Dermis microvascular lymphatic vessel endothelial cell (primary cell): ENCODE data around the gene FLT1. TPM values are rescaled to one million over a fixed set of nuclear protein-coding genes. Genes with fewer than 3 reads are reported as not detected.

Source experiments
- DNase-seq, 2 donors: peaks; one replicate each; pipeline versions ENCODE4 v3.0.0 to v3.0.0-alpha.2; 2010; ENCODE audit warnings: low read depth in 2 of 2
- total RNA-seq: library from RNA; depleted of rRNA; stranded (reverse); fragments of >200 nt; gene quantifications from 2 replicates; pipeline ENCODE4 v1.2.1, GENCODE V29; 2014

Gene FLT1, protein sequence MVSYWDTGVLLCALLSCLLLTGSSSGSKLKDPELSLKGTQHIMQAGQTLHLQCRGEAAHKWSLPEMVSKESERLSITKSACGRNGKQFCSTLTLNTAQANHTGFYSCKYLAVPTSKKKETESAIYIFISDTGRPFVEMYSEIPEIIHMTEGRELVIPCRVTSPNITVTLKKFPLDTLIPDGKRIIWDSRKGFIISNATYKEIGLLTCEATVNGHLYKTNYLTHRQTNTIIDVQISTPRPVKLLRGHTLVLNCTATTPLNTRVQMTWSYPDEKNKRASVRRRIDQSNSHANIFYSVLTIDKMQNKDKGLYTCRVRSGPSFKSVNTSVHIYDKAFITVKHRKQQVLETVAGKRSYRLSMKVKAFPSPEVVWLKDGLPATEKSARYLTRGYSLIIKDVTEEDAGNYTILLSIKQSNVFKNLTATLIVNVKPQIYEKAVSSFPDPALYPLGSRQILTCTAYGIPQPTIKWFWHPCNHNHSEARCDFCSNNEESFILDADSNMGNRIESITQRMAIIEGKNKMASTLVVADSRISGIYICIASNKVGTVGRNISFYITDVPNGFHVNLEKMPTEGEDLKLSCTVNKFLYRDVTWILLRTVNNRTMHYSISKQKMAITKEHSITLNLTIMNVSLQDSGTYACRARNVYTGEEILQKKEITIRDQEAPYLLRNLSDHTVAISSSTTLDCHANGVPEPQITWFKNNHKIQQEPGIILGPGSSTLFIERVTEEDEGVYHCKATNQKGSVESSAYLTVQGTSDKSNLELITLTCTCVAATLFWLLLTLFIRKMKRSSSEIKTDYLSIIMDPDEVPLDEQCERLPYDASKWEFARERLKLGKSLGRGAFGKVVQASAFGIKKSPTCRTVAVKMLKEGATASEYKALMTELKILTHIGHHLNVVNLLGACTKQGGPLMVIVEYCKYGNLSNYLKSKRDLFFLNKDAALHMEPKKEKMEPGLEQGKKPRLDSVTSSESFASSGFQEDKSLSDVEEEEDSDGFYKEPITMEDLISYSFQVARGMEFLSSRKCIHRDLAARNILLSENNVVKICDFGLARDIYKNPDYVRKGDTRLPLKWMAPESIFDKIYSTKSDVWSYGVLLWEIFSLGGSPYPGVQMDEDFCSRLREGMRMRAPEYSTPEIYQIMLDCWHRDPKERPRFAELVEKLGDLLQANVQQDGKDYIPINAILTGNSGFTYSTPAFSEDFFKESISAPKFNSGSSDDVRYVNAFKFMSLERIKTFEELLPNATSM (N-terminal part only)
- total RNA-seq = 15.7 and 31.6 TPM in 2 replicates

DNA sequence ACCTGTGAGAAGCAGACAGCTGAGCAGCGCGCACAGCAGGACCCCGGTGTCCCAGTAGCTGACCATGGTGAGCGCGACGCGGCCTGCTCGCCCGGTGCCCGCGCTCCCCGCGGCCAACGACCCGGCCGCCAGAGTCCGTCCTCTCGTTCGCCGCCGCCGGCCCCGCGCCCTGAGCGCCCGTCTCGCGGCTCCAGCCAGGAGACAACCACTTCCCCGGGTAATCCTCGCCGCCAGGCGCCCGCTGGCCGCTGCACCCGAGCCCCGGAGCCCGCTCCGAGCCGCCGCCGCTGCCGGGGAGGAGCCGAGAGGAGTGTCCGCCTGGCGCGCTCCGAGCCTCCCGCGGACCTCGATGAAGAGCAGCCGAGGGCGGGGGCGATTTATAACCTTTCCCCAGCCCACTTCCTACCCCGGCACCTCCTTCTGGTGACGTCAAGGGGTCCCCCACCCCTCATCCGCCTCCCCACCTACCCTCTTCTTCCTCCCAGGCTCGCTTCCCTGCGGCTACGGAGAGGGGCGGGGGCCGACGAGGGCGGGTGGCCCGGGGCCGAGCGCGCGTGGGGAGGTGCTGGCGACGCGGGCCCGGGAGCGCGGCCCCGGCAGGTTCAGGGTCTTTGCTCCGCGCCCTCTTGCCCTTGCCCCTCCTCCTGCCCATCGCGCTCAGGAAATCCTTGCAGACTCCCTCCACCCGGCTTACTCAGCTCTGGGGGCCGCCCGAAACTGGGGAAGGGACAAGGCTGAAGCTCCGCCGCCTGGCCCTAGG is at the start of gene FLT1:
FLT1 (minus strand) TSS at position 351 of the 760 bp plus-strand sequence; CDS start at position 66, 285 bp downstream.
- peak in 1 of 2 donors; percentile 83 for DNase-seq

DNA sequence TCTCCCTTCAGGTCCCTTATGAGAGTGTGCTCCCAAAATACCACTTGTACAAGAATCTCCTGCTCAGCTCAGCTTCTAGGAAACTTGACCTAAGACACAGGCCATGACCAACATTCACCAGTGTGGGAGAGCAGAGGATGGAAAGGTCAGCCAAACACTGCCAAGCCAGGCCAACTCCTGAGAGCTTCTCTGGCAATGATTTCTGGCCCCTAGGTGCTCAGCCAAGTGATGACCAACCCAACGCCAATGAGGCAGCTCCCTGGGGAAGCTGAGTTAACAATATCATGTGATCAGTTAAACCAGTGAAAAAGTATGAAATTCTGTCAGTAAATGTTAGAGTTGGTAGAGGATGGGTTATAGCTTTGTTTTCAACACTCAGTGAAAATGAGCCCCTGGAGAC is 49.1 kb upstream of the FLT1 start:
- no peak for DNase-seq

DNA sequence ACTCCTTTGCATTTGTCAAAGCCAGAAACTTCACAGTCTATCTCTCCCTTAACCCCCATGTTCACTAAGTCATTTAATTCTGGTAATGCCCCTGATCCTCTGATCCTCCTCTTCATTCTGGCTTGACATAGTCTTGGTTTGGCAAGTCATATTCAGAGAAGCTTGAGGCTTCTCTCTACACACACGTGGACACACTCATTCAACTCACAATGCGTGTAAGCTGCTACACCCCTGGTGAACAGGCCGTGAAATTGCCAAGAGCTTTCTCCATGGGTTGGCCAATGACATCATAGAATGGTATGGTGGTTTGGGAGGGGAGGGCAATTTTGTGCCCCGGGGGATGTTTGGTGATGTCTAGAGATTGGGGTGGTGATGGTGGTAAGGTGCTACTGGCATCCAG is 47.9 kb upstream of the FLT1 start:
- DNase-seq = no peak

DNA sequence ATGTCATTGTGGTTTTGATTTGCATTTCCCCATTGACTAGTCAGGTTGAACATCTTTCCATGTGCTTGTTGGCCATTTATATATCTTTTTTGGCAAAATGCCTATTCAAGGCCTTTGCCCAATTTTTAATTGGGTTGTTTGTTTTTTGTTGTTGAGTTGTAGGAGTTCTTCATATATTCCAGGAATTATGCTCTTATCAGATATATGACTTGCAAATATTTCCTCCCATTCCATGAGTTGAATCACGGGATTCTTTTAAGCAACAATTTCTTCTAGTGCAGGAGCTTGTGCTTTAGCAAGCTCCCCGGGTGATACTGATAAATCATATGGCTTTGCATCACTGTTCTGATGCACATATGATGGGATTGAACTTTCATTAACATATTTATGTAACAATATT is 47.0 kb upstream of the FLT1 start:
- DNase-seq = no peak

DNA sequence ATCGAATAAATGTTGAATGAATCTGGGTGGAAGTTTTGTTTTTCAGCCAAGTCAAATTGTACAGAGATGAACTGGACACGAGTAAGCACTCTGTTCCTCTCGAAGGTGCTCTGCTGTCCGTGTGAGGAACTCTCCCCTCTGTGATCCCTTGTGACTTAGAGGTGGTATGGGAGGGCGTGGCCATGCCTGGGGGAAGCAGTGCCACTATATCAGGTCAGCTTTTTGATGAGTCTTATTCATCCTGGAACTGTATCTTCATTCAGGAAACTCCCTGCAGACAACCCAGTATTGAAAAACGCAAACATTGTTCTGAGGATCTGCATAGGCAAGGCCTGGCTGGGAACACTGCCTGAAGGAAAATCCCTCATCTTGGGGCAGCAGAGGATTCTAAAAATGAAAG is 45.7 kb upstream of the FLT1 start:
- no peak for DNase-seq

DNA sequence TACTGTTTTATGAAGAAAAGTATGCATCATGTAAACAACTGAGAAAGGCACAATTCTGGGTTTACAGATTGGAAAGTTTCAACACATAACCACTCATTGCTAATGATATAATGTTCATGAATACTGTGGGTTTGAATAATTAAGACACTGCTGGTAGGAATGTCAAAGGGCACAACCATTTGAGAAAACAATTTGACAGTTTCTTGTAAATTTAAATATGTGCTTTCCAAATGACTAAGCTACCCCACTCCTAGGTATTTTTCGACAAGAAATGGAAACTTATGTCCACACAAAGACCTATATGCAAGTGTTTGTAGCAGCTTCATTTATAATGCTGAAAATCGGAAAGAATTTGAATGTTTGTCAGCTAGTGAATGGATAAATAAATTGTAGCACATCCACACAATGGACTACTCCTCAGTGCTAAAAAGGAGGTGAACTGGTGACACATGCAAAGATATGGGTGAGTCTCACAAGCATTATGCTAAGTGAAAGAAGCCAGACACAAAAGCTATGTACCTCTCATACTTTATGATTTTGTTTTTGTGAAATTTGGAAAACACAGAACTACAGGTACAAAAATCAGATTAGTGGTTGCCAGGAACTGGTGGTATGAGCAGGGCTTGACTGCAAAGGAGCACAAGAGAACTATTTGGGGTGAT is 44.8 kb upstream of the FLT1 start:
- no peak for DNase-seq

DNA sequence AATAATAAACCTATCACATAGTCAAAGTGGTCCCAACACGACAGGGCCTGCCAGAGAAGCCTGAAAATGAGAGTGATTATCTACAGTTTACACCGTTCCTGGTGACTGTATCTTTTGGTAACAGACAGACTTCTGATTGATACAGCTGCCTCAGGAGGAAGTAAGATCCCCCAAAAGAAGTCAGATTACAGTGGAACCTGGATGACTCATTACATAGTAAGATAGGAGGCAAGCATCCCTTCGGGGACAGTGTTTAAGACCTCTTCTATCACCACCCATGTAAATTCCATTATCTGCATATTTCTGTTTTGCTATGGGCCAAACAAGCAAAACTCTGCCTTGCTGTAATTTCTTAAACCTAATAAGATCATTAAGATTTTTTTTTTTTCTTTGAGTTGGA is 44.0 kb upstream of the FLT1 start:
- no peak for DNase-seq

DNA sequence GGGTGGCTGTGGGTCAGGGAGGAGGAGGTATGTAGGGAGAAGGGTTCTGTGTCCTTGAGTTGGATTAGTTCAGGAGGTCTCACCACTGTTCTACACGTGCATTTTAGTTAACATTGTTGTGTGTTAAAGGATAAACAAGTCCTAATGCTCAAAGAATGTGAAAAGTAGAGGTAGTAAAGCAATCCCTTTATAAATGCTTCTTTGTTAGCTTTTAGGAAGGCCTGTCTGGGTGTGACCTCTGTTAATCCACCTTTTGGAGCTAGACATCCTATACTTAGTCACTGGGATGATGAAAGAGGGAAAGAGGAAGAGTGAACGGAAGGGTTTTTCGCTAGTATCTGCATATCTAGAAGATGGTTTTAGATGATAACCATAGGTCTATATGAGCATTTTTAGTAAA is 42.2 kb upstream of the FLT1 start:
- no peak for DNase-seq

DNA sequence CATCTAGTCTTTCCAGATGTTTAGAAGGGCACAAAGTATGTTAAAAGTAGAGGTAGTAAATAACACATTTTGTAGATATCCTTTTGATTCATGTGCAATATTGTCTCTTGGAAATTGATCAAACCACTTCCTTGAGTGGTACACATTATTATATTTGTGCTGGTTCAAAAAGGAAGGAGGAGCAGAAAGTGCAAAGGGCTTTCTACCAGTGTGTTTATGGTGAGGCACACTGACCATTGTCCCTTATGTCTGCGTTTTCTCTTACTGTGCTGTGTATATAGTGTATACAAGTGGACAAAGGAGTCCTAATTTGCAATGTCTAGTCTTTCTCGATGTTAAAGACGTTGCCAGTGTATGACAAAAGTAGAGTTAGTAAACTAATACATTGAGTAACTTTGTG is 41.4 kb upstream of the FLT1 start:
- no peak for DNase-seq

DNA sequence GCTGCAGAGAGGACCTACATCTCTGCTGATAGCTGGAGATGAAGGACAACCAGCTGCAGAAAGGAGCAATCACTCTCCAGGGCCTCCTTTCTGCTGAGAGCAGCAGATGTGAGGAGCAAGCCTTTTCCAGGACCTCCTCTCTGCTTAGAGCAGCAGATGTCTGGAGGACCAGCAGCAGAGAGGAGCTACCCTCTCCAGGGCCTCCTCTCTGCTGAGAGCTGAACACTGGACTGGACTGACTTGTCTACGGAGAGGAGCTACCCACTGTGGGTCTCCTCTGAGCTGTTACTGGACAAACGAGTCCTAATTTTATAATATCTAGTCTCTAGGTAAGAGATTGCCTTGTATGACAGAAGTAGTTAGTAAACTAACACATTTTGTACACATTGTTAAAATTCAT is 40.8 kb upstream of the FLT1 start:
- no peak for DNase-seq

DNA sequence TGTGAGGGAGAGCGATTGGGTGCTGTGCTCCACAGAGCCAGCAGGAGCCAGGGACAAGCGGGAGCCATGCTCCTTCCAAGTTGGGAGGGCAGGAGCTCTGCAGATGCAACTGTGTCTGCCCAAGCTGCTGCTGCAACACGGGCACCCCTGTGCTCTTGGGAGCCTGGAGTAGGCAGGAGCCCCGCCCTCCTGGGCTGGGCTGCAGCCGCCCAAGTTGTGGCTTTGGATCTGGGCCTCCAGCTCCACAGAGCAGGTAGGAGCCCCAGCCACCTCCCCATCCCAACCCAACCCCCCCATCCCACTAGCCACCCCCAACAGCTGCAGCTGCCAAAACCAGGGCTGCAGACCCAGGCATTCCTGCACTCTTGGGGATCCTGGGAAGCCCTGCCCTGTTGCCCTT is 39.9 kb upstream of the FLT1 start:
- no peak for DNase-seq

DNA sequence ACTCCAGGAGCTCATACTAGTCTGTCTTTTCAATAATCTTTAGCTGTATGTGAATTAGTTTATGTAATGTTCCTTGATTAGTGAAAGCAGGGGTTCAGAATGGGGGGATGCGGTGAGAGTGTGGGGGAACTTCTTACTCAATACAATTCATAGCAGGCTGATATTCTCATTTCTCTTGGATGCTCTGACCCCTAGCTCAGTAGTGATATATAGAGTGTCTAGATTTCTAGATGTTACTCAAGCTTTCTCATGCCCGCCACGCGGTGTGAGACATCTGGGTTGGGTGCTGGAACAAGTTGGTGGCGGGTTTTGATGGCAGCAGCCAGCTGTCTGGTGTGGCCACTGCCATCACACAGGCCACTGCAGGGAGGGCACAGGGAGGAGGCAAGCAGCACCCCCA is 39.3 kb upstream of the FLT1 start:
- no peak for DNase-seq

DNA sequence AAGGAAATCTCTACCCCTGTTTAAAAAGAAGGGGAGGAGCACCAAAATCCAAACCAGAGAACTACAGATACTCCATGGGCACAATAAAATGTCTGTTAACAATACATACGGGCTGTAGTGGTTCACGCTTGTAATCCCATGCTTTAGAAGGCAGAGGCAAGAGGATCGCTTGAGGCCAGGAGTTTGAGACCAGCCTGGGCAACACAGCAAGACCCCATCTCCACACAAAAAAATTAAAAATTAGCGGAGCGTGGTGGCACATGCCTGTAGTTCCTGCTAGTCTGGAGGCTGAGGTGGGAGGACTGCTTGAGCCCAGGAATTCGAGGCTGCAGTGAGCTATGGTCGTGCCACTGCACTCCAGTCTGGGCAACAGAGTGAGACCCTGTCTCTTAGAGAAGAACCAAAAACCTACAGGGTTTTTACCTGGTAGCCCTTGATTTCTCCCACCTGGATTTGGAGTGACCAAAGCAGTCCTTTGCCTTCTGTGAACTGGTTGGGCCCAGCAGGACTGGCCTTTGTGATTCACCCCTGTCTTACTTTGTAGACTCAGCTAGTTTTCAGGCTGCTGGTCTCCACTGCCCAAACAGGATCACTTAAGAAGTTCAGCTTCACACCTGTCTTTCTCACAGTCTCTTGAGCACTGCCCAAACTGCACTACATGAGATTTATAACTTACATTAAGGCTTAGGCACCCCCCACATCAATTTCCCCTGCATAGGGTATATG is 38.7 kb upstream of the FLT1 start:
- no peak for DNase-seq

DNA sequence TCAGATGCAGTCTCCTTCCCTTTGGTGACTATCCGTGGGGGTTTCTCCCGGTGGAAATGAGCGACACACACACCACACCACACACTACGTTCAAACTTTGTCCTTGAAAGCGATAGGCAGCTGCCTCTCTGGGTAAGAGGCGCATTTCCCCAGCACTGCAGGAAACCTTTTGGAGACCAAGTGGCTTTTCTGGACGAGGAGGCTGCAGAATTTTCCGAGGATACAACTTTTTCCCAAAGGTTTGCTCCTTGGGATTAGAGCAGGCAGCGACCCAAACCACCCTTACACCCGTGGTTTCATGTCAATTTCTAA is 38.2 kb upstream of the FLT1 start:
- DNase-seq = no peak

DNA sequence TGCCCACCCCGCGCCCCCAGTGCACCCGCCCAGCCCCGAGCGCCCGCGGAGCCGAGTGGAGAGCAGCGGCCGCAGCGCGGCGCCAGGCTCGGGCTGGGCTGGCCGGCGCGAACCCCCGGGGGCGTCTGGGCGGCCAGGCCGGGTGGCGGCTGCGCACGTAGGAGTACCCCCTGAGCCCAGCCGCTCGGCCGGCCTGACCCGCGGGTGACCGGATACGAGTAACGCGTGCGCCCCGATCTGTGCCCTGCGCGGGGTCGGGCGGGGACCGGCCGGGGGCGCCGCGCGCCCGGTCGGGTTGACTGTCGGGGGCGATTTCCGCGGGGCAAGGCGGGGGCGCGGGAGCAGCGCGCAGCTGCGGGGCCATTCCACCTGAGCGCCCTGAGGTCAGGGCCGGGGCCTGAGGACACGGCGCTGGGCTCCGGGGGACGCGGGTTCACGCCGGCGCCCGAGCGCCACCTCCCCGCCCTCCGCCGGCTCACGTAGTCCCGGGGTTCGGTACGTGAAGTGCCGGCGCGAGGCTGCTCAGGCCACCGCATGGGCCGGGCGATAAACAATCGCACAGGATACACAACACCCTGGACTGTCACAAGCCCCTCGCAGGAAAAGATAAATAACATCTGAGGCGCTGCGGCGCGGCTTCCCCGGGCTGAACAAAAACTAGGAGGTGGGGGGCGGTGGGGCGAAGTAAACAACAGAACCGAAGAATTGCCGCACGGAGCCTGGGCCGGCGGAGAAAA is 37.6 kb upstream of the FLT1 start:
- peak in 1 of 2 donors; percentile 68 for DNase-seq

DNA sequence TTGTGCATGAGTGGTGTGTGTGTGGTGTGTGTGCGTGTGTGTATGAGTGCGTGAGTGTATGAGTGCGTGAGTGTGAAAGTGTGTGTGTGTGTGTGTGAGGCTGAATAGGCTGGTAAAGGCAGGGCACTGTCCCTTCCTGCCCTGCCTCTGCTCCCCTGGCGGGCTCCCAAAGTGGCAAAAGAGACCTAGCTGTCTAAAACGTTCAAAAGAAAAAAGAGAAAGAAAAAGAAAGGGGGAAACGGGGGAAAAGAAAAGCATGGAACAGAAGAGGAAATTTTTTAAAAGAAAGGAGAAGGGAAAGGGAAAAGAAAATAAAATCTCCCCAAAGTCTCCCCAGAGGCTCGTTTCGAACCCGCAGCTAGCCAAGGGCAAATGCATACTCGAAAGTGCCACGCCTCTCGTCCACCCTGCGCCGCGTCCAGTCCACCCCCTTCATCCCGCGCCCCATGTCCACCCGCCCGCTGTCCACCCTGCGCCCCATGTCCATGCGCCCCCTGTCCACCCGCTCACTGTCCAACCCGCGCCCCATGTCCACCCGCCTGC is 37.0 kb upstream of the FLT1 start:
- DNase-seq = peak in 1 of 2 donors; percentile 46

DNA sequence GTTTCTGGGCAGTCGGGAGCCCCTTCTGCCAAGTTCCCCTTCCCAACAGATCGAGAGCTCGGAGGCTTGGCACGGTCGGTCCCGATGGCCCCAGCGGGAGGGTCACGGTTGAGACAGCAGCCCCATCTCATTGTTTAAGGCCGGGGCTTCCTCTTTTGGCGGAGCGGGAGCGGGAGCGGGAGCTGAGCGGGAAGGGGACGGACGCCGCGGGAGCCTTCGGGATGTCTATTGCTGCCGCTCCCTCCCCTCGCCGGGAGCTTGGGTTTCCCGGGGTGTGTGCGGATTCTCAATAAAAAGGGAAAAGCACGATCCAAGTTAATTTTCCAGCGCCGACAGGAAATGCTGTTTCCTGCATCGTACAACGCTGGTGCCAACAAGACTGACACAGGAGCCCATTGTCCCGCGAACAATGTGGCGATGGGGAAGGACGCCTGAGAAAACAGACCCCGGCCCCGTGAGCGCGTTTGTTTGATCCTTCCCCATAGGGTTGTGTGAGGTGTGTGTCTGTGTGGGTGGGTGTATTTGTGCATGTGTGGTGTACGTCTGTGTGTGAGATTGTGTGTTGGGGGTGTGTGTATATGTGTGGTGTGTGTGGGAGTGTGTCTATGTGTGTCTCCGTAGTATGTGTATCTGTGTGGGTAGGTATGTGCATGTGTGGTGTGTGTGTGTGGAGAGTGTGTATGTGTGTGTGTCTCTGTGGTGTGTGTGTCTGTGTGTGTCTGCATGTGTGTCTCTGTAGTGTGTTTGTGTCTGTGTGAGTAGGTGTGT is 36.3 kb upstream of the FLT1 start:
- DNase-seq = peak; percentile 50 to 94

DNA sequence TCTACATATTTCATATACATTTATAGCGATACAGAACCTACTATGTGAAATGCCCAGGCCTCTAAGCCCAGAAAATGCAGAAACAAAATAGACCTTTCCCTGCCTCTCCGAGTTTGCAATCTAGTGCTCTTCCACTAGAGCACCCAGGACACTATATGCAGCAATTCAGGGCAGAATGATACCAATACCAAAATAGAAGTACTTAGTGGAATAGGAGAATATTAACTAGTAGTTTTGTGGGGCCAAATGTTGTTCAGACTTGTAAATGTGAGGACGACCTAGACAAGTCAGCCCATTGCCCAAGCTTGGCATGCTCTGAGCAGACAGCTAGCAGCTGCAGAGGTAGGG is 35.8 kb upstream of the FLT1 start:
- no peak for DNase-seq

DNA sequence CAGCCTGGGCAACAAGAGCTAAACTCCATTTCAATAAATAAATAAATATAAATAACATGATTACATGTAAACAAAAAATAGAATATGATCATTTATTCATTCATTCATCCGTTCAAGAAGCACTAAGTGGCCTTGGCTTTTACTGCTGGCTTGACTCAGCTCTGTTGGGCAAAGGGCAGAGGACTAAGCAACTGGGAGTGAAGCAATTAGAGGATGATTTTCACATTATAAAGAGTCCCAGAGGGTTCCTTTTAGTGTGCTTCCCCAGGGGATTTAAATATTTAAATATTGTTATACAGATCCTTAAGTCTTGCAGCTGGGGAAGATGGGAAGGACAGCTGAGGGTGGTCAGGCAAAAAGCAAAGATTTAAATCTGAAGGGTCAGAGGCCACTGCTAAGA is 34.9 kb upstream of the FLT1 start:
- DNase-seq = no peak
